MM.1S (cell line): ENCODE data around the gene HIPK2.

ENCODE experiments used
- CTCF ChIP-seq: fragments of 300-600 bp; sonication (generic); IDR thresholded peaks from 2 replicates; pipeline ENCODE4 v1.5.1; 2016; ENCODE audit warnings: antibody characterized with exemption, low read length, mixed read lengths
- EZH2phosphoT487 ChIP-seq: fragments of 300-600 bp; sonication (generic); IDR thresholded peaks from 2 replicates; pipeline ENCODE4 v1.6.1; 2018; ENCODE audit warnings: antibody characterized with exemption, low read length

- TF ChIP-seq CTCF (no peak), EZH2phosphoT487 (no peak)
Observed at GRCh38 chr7:139647085-139647484, 130.7 kb downstream of the HIPK2 start.
